A673 (cell line): ENCODE results near the gene ADGRG2. TPM values are rescaled to one million over a fixed set of nuclear protein-coding genes. Genes with fewer than 3 reads are reported as not detected.

Experiments used
- BruUV-seq: library from RNA; stranded (reverse); fragments of 400-500 nt; replicated peaks from 2 replicates; lab custom pipeline; 2021; lab: Mats Ljungman, UMichigan
- CTCF ChIA-PET: fragments of 300-600 bp; sonication (Branson Sonifier 250); formaldehyde crosslinking; loops from one replicate; lab custom pipeline; 2022; ENCODE audit warnings: antibody characterized with exemption; lab: Charles Lee
- POLR2A ChIA-PET: fragments of 300-600 bp; sonication (Branson Sonifier 250); formaldehyde crosslinking; loops from one replicate; lab custom pipeline; 2022; ENCODE audit warnings: antibody characterized with exemption; ENCODE audit not compliant: low non-redundant PET; lab: Charles Lee
- DNase-seq: peaks from one replicate; pipeline ENCODE4 v3.0.0-alpha.2; 2015; ENCODE audit warnings: low spot score
- H3K27ac ChIP-seq: fragments of 200-600 bp; sonication (generic); 2 replicates; pipeline ENCODE4 v1.5.1; 2016; ENCODE audit warnings: mixed run types, low read depth, mild to moderate bottlenecking, mixed read lengths, antibody characterized with exemption, low read length; ENCODE audit not compliant: poor library complexity, severe bottlenecking
- H3K27me3 ChIP-seq: fragments of 200-600 bp; sonication (generic); replicated peaks from 2 replicates; pipeline ENCODE4 v1.6.1; 2017; ENCODE audit warnings: mixed run types, low read depth, mild to moderate bottlenecking, mixed read lengths, antibody characterized with exemption, low read length; ENCODE audit not compliant: insufficient read depth, poor library complexity
- H3K36me3 ChIP-seq: fragments of 200-600 bp; sonication (generic); 2 replicates; pipeline ENCODE4 v1.6.1; 2016; ENCODE audit warnings: mixed run types, mild to moderate bottlenecking, mixed read lengths, antibody characterized with exemption, low read length; ENCODE audit not compliant: insufficient read depth, poor library complexity, severe bottlenecking
- H3K4me1 ChIP-seq: fragments of 200-600 bp; sonication (generic); 2 replicates; pipeline ENCODE4 v1.6.1; 2017; ENCODE audit warnings: mixed run types, mild to moderate bottlenecking, mixed read lengths, antibody characterized with exemption, low read length; ENCODE audit not compliant: insufficient read depth, poor library complexity, severe bottlenecking
- H3K4me3 ChIP-seq: fragments of 200-600 bp; sonication (generic); 2 replicates; pipeline ENCODE4 v1.5.1; 2016; ENCODE audit warnings: low read depth, mixed run types, mild to moderate bottlenecking, mixed read lengths, low read length; ENCODE audit not compliant: poor library complexity, severe bottlenecking
- H3K9me3 ChIP-seq: fragments of 200-600 bp; sonication (generic); 2 replicates; pipeline ENCODE4 v1.6.1; 2016; ENCODE audit warnings: mixed run types, low read depth, mild to moderate bottlenecking, mixed read lengths, antibody characterized with exemption, low read length; ENCODE audit not compliant: poor library complexity, severe bottlenecking
- EZH2 ChIP-seq: fragments of 200-600 bp; sonication (generic); IDR thresholded peaks from 2 replicates; pipeline ENCODE4 v1.6.1; 2017; ENCODE audit warnings: borderline replicate concordance, low read depth, mild to moderate bottlenecking, mixed read lengths, antibody characterized with exemption, low read length; ENCODE audit not compliant: poor library complexity, severe bottlenecking
- intact Hi-C: fragments of 100-400 bp; cut with micrococcal nuclease; formaldehyde crosslinking; loops from one replicate; pipeline ENCODE4 v1.10.0; 2022; ENCODE audit not compliant: unreplicated experiment
- total RNA-seq: library from RNA; stranded (reverse); gene quantifications from 2 replicates; pipeline ENCODE4 v1.2.3, GENCODE V29; 2021
- TF ChIP-seq, protein P1 (sequence below): fragments of 300-800, 200-600 bp; sonication (generic); conservative IDR thresholded peaks from 2 replicates; pipeline ENCODE4 v1.5.1; 2017; ENCODE audit warnings: low read depth, mild to moderate bottlenecking, antibody characterized with exemption, low read length, moderate library complexity, mixed read lengths

The ADGRG2 gene
- total RNA-seq, 1 experiment from 2014 or later: 61.3 TPM

DNA sequence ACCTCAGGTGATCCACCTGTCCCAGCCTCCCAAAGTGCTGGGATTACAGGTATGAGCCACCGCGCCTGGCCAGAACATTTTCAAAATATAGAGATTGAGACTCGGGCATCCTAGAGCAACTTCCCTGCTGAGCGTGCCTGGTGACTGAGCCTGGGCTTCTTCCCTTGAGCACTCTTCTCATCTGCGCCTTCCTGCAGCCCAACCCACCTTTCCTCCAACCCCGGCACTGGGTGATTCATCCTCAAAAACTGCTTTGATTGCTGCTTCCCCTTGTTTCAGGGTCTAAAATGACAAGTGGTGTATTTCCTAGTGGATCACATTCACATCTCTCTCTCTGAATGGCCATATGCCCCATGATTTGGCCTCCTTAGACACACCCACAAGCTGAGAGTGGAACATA, 176.1 kb downstream of the ADGRG2 start:
- CTCF ChIA-PET: no interaction called here
- BruUV-seq: no TSS peak
- Histone ChIP-seq H3K9me3 (no peaks in the 10 kb centered on the region), H3K4me3 (no peak overlapping the region), H3K36me3 (no peaks in the 10 kb centered on the region), H3K27me3 (no peaks in the 10 kb centered on the region), H3K27ac (no peak overlapping the region), H3K4me1 (no peaks in the 10 kb centered on the region)
- DNase-seq: no peak
- POLR2A ChIA-PET: no interaction called here
- intact Hi-C loops: no loop called here
- no peak for TF ChIP-seq EZH2
- TF ChIP-seq, protein P1, sequence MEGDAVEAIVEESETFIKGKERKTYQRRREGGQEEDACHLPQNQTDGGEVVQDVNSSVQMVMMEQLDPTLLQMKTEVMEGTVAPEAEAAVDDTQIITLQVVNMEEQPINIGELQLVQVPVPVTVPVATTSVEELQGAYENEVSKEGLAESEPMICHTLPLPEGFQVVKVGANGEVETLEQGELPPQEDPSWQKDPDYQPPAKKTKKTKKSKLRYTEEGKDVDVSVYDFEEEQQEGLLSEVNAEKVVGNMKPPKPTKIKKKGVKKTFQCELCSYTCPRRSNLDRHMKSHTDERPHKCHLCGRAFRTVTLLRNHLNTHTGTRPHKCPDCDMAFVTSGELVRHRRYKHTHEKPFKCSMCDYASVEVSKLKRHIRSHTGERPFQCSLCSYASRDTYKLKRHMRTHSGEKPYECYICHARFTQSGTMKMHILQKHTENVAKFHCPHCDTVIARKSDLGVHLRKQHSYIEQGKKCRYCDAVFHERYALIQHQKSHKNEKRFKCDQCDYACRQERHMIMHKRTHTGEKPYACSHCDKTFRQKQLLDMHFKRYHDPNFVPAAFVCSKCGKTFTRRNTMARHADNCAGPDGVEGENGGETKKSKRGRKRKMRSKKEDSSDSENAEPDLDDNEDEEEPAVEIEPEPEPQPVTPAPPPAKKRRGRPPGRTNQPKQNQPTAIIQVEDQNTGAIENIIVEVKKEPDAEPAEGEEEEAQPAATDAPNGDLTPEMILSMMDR: no peak

DNA sequence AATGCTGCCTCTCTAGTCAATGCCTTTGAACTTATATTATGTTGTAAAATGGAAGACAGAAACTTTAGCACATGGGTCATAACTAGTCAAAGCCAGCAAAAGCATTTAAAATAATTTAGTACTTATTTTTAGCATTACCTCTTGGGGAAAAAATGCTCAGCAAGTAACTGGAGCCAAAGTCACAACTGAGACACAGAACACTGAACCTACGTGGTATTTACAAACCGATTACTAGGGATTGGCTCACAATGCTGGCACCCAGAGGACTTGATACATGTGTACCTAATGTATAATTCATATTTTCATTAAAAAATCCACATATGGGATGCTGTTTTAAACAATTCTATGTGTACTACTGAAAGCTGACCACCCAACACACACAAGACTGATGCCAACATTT, 176.8 kb downstream of the ADGRG2 start:
- DNase-seq: no peak
- TF ChIP-seq EZH2: no peak
- TF ChIP-seq, protein P1: no peak
- no TSS peak for BruUV-seq
- ChIA-PET POLR2A (no interaction called here), CTCF (no interaction called here)
- H3K36me3 ChIP-seq: no peaks in the 10 kb centered on the region
- H3K27ac ChIP-seq: no peak overlapping the region
- no peaks in the 10 kb centered on the region for H3K27me3 ChIP-seq
- H3K4me1 ChIP-seq: no peaks in the 10 kb centered on the region
- no peaks in the 10 kb centered on the region for H3K9me3 ChIP-seq
- no peak overlapping the region for H3K4me3 ChIP-seq
- intact Hi-C loops: no loop called here

DNA sequence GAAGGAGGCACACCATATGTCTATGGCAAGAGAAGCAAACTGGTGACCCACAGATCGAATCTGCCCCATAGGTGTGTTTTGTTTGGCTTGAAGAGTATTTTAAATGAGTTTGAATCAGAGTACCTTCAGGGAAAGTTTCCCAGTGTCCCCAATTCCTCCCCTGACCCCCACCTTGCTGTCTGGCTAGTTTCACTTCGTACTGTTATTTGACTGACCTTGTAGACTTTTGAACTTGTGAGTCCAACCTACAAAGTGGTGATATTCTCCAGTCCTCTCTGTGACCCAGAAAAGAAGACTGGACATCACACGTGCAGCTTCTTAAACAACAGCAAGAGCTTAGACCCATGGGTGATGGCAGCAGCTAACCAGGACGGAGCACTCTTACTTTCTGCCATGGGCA, 177.8 kb downstream of the ADGRG2 start:
- Histone ChIP-seq H3K36me3 (no peaks in the 10 kb centered on the region), H3K4me3 (no peak overlapping the region), H3K27me3 (no peaks in the 10 kb centered on the region), H3K4me1 (no peaks in the 10 kb centered on the region), H3K9me3 (no peaks in the 10 kb centered on the region), H3K27ac (no peak overlapping the region)
- intact Hi-C loops: no loop called here
- TF ChIP-seq, protein P1: no peak
- TF ChIP-seq EZH2: no peak
- BruUV-seq: no TSS peak
- ChIA-PET POLR2A (no interaction called here), CTCF (no interaction called here)
- DNase-seq: no peak
